ENCODE results near the gene EIF2D. TPM values are rescaled to one million over a fixed set of nuclear protein-coding genes. Genes with fewer than 3 reads are reported as not detected.

EIF2D gene
- total RNA-seq, 3 donors from 2014 or later (not counting 1 experiment from before 2014, with no cell fraction given): 31.8 to 34.6 (median 32.7) TPM

- H3K27ac Mint-ChIP-seq: no peak overlapping the region
Measured at GRCh38 chr1:206649261-206649921, 37.1 kb upstream of the EIF2D start.

GRCh38 chr1:206647224-206647623 lies 35.0 kb upstream of the EIF2D start:
- intact Hi-C loops (cut with micrococcal nuclease): no loop called here
- no peaks in the 10 kb centered on the region for H3K9me3 Mint-ChIP-seq
- H3K9me3 ChIP-seq (ENCODE audit: control insufficient read depth, insufficient read depth, low read length): no peaks in the 10 kb centered on the region
- no peaks in the 10 kb centered on the region for H3K4me1 ChIP-seq (ENCODE audit: control insufficient read depth, insufficient read depth, low read length)
- no peak overlapping the region for H3K4me3 Mint-ChIP-seq
- ATAC-seq (no peak), DNase-seq (no peak)
- H3K27ac ChIP-seq (ENCODE audit: low read length): no peak overlapping the region
- no peak for TF ChIP-seq CTCF (IDR thresholded peaks at IDR 0.05)
- peaks cover 0 to 18% of the 10 kb centered on the region in 2 donors for H3K27me3 Mint-ChIP-seq (ENCODE audit: low read depth in 2 of 2)
- H3K4me3 ChIP-seq (ENCODE audit: low read length): no peak overlapping the region
- no peak overlapping the region for H3K27ac Mint-ChIP-seq
- H3K27me3 ChIP-seq (ENCODE audit: control insufficient read depth, insufficient read depth, low read length): no peaks in the 10 kb centered on the region
- H3K36me3 ChIP-seq (ENCODE audit: control insufficient read depth, insufficient read depth, low read length): no peaks in the 10 kb centered on the region
- H3K4me1 Mint-ChIP-seq: no peaks in the 10 kb centered on the region
- H3K36me3 Mint-ChIP-seq: no peaks in the 10 kb centered on the region

More at GRCh38 chr1:206649261-206649921, 37.1 kb upstream of the EIF2D start:
- Mint-ChIP-seq H3K36me3 (no peaks in the 10 kb centered on the region), H3K4me3 (no peak overlapping the region), H3K4me1 (no peaks in the 10 kb centered on the region), H3K27me3 (ENCODE audit: low read depth in 2 of 2) (peaks cover 6 to 13% of the 10 kb centered on the region in 2 donors), H3K9me3 (no peaks in the 10 kb centered on the region)
- no peak for TF ChIP-seq CTCF (IDR thresholded peaks at IDR 0.05)
- 90% methylated on average over 5 of the region's 5 CpGs for WGBS (ENCODE audit: insufficient coverage)
- intact Hi-C loops (cut with micrococcal nuclease): no loop called here
- no peaks in the 10 kb centered on the region for H3K4me1 ChIP-seq (ENCODE audit: control insufficient read depth, insufficient read depth, low read length)
- H3K27ac ChIP-seq (ENCODE audit: low read length): no peak overlapping the region
- H3K4me3 ChIP-seq (ENCODE audit: low read length): no peak overlapping the region
- no peaks in the 10 kb centered on the region for H3K9me3 ChIP-seq (ENCODE audit: control insufficient read depth, insufficient read depth, low read length)
- ATAC-seq (no peak), DNase-seq (no peak)
- H3K27me3 ChIP-seq (ENCODE audit: control insufficient read depth, insufficient read depth, low read length): no peaks in the 10 kb centered on the region
- no peaks in the 10 kb centered on the region for H3K36me3 ChIP-seq (ENCODE audit: control insufficient read depth, insufficient read depth, low read length)

GRCh38 chr1:206646504-206646903 lies 34.2 kb upstream of the EIF2D start:
- Histone ChIP-seq H3K9me3 (ENCODE audit: control insufficient read depth, insufficient read depth, low read length) (no peaks in the 10 kb centered on the region), H3K27ac (ENCODE audit: low read length) (no peak overlapping the region), H3K27me3 (ENCODE audit: control insufficient read depth, insufficient read depth, low read length) (no peaks in the 10 kb centered on the region), H3K36me3 (ENCODE audit: control insufficient read depth, insufficient read depth, low read length) (no peaks in the 10 kb centered on the region), H3K4me1 (ENCODE audit: control insufficient read depth, insufficient read depth, low read length) (no peaks in the 10 kb centered on the region), H3K4me3 (ENCODE audit: low read length) (no peak overlapping the region)
- TF ChIP-seq CTCF (IDR thresholded peaks at IDR 0.05): no peak
- Mint-ChIP-seq H3K27ac (no peak overlapping the region), H3K4me3 (no peak overlapping the region), H3K9me3 (no peaks in the 10 kb centered on the region), H3K4me1 (no peaks in the 10 kb centered on the region), H3K27me3 (ENCODE audit: low read depth in 2 of 2) (peaks cover 0 to 17% of the 10 kb centered on the region in 2 donors), H3K36me3 (no peaks in the 10 kb centered on the region)
- DNase-seq (no peak), ATAC-seq (no peak)
- intact Hi-C loops (cut with micrococcal nuclease): no loop called here
- WGBS (ENCODE audit: insufficient coverage): 95% methylated on average over 1 of the region's 1 CpG
